H9 (cell line): Measurements from ENCODE around the gene PRDX2. TPM values are rescaled to one million over a fixed set of nuclear protein-coding genes. Genes with fewer than 3 reads are reported as not detected.

ENCODE experiments used
- DNase-seq: peaks from one replicate; pipeline ENCODE4 v3.0.0-alpha.2; 2017
- H2AFZ ChIP-seq: one replicate; pipeline ENCODE4 v1.6.1; 2013; ENCODE audit warnings: mild to moderate bottlenecking, low read length, control low read depth, moderate library complexity
- H2AK5ac ChIP-seq: 2 replicates; pipeline ENCODE4 v1.6.1; 2013; ENCODE audit warnings: low read length, control low read depth, mixed read lengths; ENCODE audit not compliant: insufficient read length
- H2BK120ac ChIP-seq: one replicate; pipeline ENCODE4 v1.6.1; 2013; ENCODE audit warnings: low read depth, mild to moderate bottlenecking, low read length, control low read depth, inconsistent platforms; ENCODE audit not compliant: poor library complexity, severe bottlenecking
- H2BK12ac ChIP-seq: 2 replicates; pipeline ENCODE4 v1.6.1; 2013; ENCODE audit warnings: low read length, control low read depth, mixed read lengths, low read depth; ENCODE audit not compliant: insufficient read length
- H2BK15ac ChIP-seq: 2 replicates; pipeline ENCODE4 v1.6.1; 2013; ENCODE audit warnings: low read depth, low read length, control low read depth
- H2BK20ac ChIP-seq: one replicate; pipeline ENCODE4 v1.6.1; 2013; ENCODE audit warnings: low read depth, mild to moderate bottlenecking, low read length, control low read depth, inconsistent platforms; ENCODE audit not compliant: poor library complexity, severe bottlenecking
- H2BK5ac ChIP-seq: 2 replicates; pipeline ENCODE4 v1.6.1; 2013; ENCODE audit warnings: low read length, control low read depth, mixed read lengths; ENCODE audit not compliant: insufficient read length
- H3K14ac ChIP-seq: 2 replicates; pipeline ENCODE4 v1.6.1; 2013; ENCODE audit warnings: low read length, control low read depth; ENCODE audit not compliant: insufficient read depth
- H3K18ac ChIP-seq: 2 replicates; pipeline ENCODE4 v1.6.1; 2013; ENCODE audit warnings: low read depth, mild to moderate bottlenecking, mixed read lengths, low read length, control low read depth; ENCODE audit not compliant: insufficient read length
- H3K23ac ChIP-seq: 2 replicates; pipeline ENCODE4 v1.6.1; 2013; ENCODE audit warnings: low read length, control low read depth, mixed read lengths, low read depth; ENCODE audit not compliant: insufficient read length
- H3K23me2 ChIP-seq: 2 replicates; pipeline ENCODE4 v1.6.1; 2013; ENCODE audit warnings: low read depth, mild to moderate bottlenecking, mixed read lengths, low read length, control low read depth; ENCODE audit not compliant: insufficient read length, poor library complexity, severe bottlenecking
- H3K27ac ChIP-seq: 2 replicates; pipeline ENCODE4 v1.5.1; 2013; ENCODE audit warnings: low read length, control low read depth, mixed read lengths, low read depth; ENCODE audit not compliant: insufficient read length
- H3K27me3 ChIP-seq: 2 replicates; pipeline ENCODE4 v1.6.1; 2013; ENCODE audit warnings: low read length, control low read depth, inconsistent platforms; ENCODE audit not compliant: insufficient read depth
- H3K4ac ChIP-seq: 2 replicates; pipeline ENCODE4 v1.6.1; 2013; ENCODE audit warnings: low read depth, mild to moderate bottlenecking, control low read depth, inconsistent platforms, low read length, moderate library complexity
- H3K4me1 ChIP-seq: 2 replicates; pipeline ENCODE4 v1.6.1; 2013; ENCODE audit warnings: low read length, control low read depth, inconsistent platforms; ENCODE audit not compliant: insufficient read depth
- H3K4me2 ChIP-seq: 2 replicates; pipeline ENCODE4 v1.6.1; 2013; ENCODE audit warnings: low read length, control low read depth, mixed read lengths; ENCODE audit not compliant: insufficient read length, insufficient read depth
- H3K56ac ChIP-seq: 2 replicates; pipeline ENCODE4 v1.6.1; 2013; ENCODE audit warnings: low read depth, mild to moderate bottlenecking, mixed read lengths, low read length, control low read depth; ENCODE audit not compliant: insufficient read length
- H3K79me1 ChIP-seq: 2 replicates; pipeline ENCODE4 v1.6.1; 2013; ENCODE audit warnings: low read depth, mild to moderate bottlenecking, moderate library complexity, low read length, control low read depth, inconsistent platforms; ENCODE audit not compliant: insufficient read depth, poor library complexity, severe bottlenecking
- H3K79me2 ChIP-seq: 2 replicates; pipeline ENCODE4 v1.6.1; 2013; ENCODE audit warnings: low read length, control low read depth, inconsistent platforms; ENCODE audit not compliant: insufficient read depth
- H3K9ac ChIP-seq: 2 replicates; pipeline ENCODE4 v1.6.1; 2013; ENCODE audit warnings: low read length, control low read depth, mixed read lengths; ENCODE audit not compliant: insufficient read length; ENCODE audit errors: extremely low read depth
- H3K9me3 ChIP-seq: one replicate; pipeline ENCODE4 v1.6.1; 2013; ENCODE audit warnings: low read depth, low read length, inconsistent platforms; ENCODE audit not compliant: control insufficient read depth
- H3T11ph ChIP-seq: one replicate; pipeline ENCODE4 v1.6.1; 2013; ENCODE audit warnings: mild to moderate bottlenecking, low read length, control low read depth, inconsistent platforms
- H4K20me1 ChIP-seq: one replicate; pipeline ENCODE4 v1.6.1; 2013; ENCODE audit not compliant: control insufficient read depth, insufficient read length, insufficient read depth
- H4K5ac ChIP-seq: 2 replicates; pipeline ENCODE4 v1.6.1; 2013; ENCODE audit warnings: low read depth, mild to moderate bottlenecking, mixed read lengths, low read length, control low read depth; ENCODE audit not compliant: insufficient read length
- H4K8ac ChIP-seq: replicated peaks from 2 replicates; pipeline ENCODE4 v1.6.1; 2013; ENCODE audit warnings: low read length, control low read depth, mixed read lengths, low read depth; ENCODE audit not compliant: insufficient read length
- H4K91ac ChIP-seq: 2 replicates; pipeline ENCODE4 v1.6.1; 2013; ENCODE audit warnings: low read depth, mild to moderate bottlenecking, moderate library complexity, mixed read lengths, low read length, control low read depth; ENCODE audit not compliant: insufficient read length
- H3K27ac Mint-ChIP-seq, 3 experiments: 2 replicates in 2 of 3; 3 replicates in 1 of 3; pipeline ENCODE4 v1.8.0; 2020 to 2021; ENCODE audit warnings: mixed read lengths in 3 of 3, mild to moderate bottlenecking in 1 of 3, moderate library complexity in 1 of 3
- H3K27me3 Mint-ChIP-seq: 2 replicates; pipeline ENCODE4 v1.8.0; 2021; ENCODE audit warnings: low read depth, mild to moderate bottlenecking, moderate library complexity, mixed read lengths
- H3K36me3 Mint-ChIP-seq, 3 experiments: 2 replicates in 2 of 3; 3 replicates in 1 of 3; pipeline ENCODE4 v1.8.0; 2020 to 2021; ENCODE audit warnings: low read depth in 3 of 3, mixed read lengths in 3 of 3; ENCODE audit not compliant: insufficient read depth in 1 of 3
- H3K4me1 Mint-ChIP-seq, 2 experiments: 2 replicates each; pipeline ENCODE4 v1.8.0; 2020; ENCODE audit warnings: mixed read lengths in 2 of 2
- H3K4me3 Mint-ChIP-seq, 2 experiments: 2 replicates in 1 of 2; 3 replicates in 1 of 2; pipeline ENCODE4 v1.8.0; 2020 to 2021; ENCODE audit warnings: mild to moderate bottlenecking in 2 of 2, mixed read lengths in 2 of 2, moderate library complexity in 1 of 2
- H3K9me3 Mint-ChIP-seq, 2 experiments: 2 replicates in 1 of 2; 3 replicates in 1 of 2; pipeline ENCODE4 v1.8.0; 2020; ENCODE audit warnings: mild to moderate bottlenecking in 2 of 2, mixed read lengths in 2 of 2, moderate library complexity in 1 of 2
- WGBS: extraction: QIAGEN DNeasy Blood & Tissue Kit; methylation state at CpG from one replicate; pipeline ENCODE4 v1.1.7; 2013; ENCODE audit warnings: missing lambda C conversion rate, low lambda C conversion rate, mixed read lengths; ENCODE audit not compliant: insufficient read length; ENCODE audit errors: extremely low coverage; 5-methylcytosine and 5-hydroxymethylcytosine counted together
- total RNA-seq: library from RNA; stranded (reverse); gene quantifications from 2 replicates; pipeline ENCODE4 v1.2.1, GENCODE V29; 2021
- TF ChIP-seq, protein P1 (sequence below): fragments of 200-600 bp; sonication (generic); conservative IDR thresholded peaks from 3 replicates; pipeline ENCODE4 v1.8.0; 2021; ENCODE audit warnings: antibody characterized with exemption, mild to moderate bottlenecking

Gene PRDX2
- total RNA-seq, 1 experiment from 2014 or later, result 468 TPM

- H3K4ac ChIP-seq, result no peak overlapping the region; the same call in 1 of the 2 replicates
- H4K5ac ChIP-seq, result no peak overlapping the region
- H2BK15ac ChIP-seq, result no peak overlapping the region
- DNase-seq, result peak; percentile 94
- peaks cover 2% of the 10 kb centered on the region; the same call in 1 of the 2 replicates for H3K4me1 ChIP-seq
- no peak overlapping the region for H4K91ac ChIP-seq
- H2BK5ac ChIP-seq, result no peak overlapping the region
- H2AFZ ChIP-seq, result no peak overlapping the region
- H3K23ac ChIP-seq, result no peak overlapping the region
- H4K20me1 ChIP-seq, result no peaks in the 10 kb centered on the region
- H3K79me2 ChIP-seq, result no peaks in the 10 kb centered on the region
- Mint-ChIP-seq H3K4me3 (peak overlapping the region; percentile 85 to 87), H3K27me3 (peaks cover 8% of the 10 kb centered on the region), H3K27ac (peak overlapping the region in 2 of 3 experiments; percentile 78 to 97; a peak in 3 of 7 replicates), H3K4me1 (peaks cover 34 to 35% of the 10 kb centered on the region in 2 experiments), H3K36me3 (peaks cover 0 to 19% (median 13%) of the 10 kb centered on the region in 3 experiments; a peak in 5 of 7 replicates), H3K9me3 (no peaks in the 10 kb centered on the region)
- H2BK120ac ChIP-seq, result peak overlapping the region; percentile 55
- H2BK20ac ChIP-seq, result no peak overlapping the region
- peak overlapping the region; percentile 28 for H3K9ac ChIP-seq
- no peak overlapping the region for H3K27ac ChIP-seq
- H3K79me1 ChIP-seq, result no peaks in the 10 kb centered on the region
- no peaks in the 10 kb centered on the region for H3K9me3 ChIP-seq
- H3K18ac ChIP-seq, result peak overlapping the region; percentile 95
- no CpG with 5 or more reads among the region's 81 CpGs for WGBS
- H3K4me2 ChIP-seq, result peak overlapping the region; percentile 48
- H3K27me3 ChIP-seq, result no peaks in the 10 kb centered on the region; the same call in 1 of the 2 replicates
- H3K14ac ChIP-seq, result peak overlapping the region; percentile 81; the same call in 1 of the 2 replicates
- peaks cover 37% of the 10 kb centered on the region for H3K23me2 ChIP-seq
- H2AK5ac ChIP-seq, result no peak overlapping the region
- H3T11ph ChIP-seq, result no peak overlapping the region
- H4K8ac ChIP-seq, result no peak overlapping the region
- TF ChIP-seq, protein P1, sequence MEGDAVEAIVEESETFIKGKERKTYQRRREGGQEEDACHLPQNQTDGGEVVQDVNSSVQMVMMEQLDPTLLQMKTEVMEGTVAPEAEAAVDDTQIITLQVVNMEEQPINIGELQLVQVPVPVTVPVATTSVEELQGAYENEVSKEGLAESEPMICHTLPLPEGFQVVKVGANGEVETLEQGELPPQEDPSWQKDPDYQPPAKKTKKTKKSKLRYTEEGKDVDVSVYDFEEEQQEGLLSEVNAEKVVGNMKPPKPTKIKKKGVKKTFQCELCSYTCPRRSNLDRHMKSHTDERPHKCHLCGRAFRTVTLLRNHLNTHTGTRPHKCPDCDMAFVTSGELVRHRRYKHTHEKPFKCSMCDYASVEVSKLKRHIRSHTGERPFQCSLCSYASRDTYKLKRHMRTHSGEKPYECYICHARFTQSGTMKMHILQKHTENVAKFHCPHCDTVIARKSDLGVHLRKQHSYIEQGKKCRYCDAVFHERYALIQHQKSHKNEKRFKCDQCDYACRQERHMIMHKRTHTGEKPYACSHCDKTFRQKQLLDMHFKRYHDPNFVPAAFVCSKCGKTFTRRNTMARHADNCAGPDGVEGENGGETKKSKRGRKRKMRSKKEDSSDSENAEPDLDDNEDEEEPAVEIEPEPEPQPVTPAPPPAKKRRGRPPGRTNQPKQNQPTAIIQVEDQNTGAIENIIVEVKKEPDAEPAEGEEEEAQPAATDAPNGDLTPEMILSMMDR, result no peak
- no peak overlapping the region for H2BK12ac ChIP-seq
- H3K56ac ChIP-seq, result no peak overlapping the region
These were observed 8.1 kb downstream of the PRDX2 start for GRCh38 chr19:12793290-12794195.
